Right hindlimb (tissue), 1 donor: ENCODE measurements around the gene LITAF.
"Not testable (repeated sequence)": the region's sequence is repeated elsewhere in the genome, so short reads cannot be mapped to it uniquely, and the experiment has no call there.

Experiments used
- DNase-seq: peaks from one replicate; pipeline ENCODE4 v3.0.0-alpha.2; 2018

Gene LITAF

GRCh38 chr16:11597235-11598095 is 10.7 kb upstream of the LITAF start:
- peak; percentile 82 for DNase-seq

GRCh38 chr16:11596572-11597226 is 10.0 kb upstream of the LITAF start:
- no peak for DNase-seq

GRCh38 chr16:11593581-11593980 is 6.9 kb upstream of the LITAF start:
- no peak for DNase-seq

GRCh38 chr16:11593076-11593475 is 6.4 kb upstream of the LITAF start:
- not testable (repeated sequence) for DNase-seq

- DNase-seq = not testable (repeated sequence)
Observed at GRCh38 chr16:11591630-11592029, 4.9 kb upstream of the LITAF start.

GRCh38 chr16:11589198-11589550 is 2.5 kb upstream of the LITAF start:
- no peak for DNase-seq

- DNase-seq = no peak
Observed at GRCh38 chr16:11588321-11589197, 1.8 kb upstream of the LITAF start.

GRCh38 chr16:11587643-11588247 is 1.0 kb upstream of the LITAF start:
- no peak for DNase-seq

- no peak for DNase-seq
Observed at GRCh38 chr16:11586378-11586855, 302 bp downstream of the LITAF start.

GRCh38 chr16:11585460-11586377 is 1.0 kb downstream of the LITAF start:
- DNase-seq = peak; percentile 41

GRCh38 chr16:11583889-11584565 is 2.7 kb downstream of the LITAF start:
- no peak for DNase-seq

GRCh38 chr16:11583166-11583565 is 3.6 kb downstream of the LITAF start:
- DNase-seq = no peak

GRCh38 chr16:11582157-11582814 is 4.4 kb downstream of the LITAF start:
- no peak for DNase-seq

GRCh38 chr16:11581678-11582077 is 5.0 kb downstream of the LITAF start:
- no peak for DNase-seq

- DNase-seq = no peak
Observed at GRCh38 chr16:11580451-11581086, 6.2 kb downstream of the LITAF start.

GRCh38 chr16:11577290-11577660 is 9.4 kb downstream of the LITAF start:
- DNase-seq = not testable (repeated sequence)

GRCh38 chr16:11576427-11577289 is 10.1 kb downstream of the LITAF start:
- DNase-seq = no peak

GRCh38 chr16:11575223-11575589 is 11.5 kb downstream of the LITAF start:
- DNase-seq = no peak
